SJCRH30 (cell line): ENCODE results near the gene GHITM. TPM values are rescaled to one million over a fixed set of nuclear protein-coding genes. Genes with fewer than 3 reads are reported as not detected.
"Not testable (repeated sequence)": the region's sequence is repeated elsewhere in the genome, so short reads cannot be mapped to it uniquely, and the experiment has no call there.

ENCODE experiments used
- DNase-seq, 2 experiments: peaks; one replicate each; pipeline ENCODE4 v3.0.0-alpha.2; 2015 to 2020
- H3K27ac ChIP-seq: fragments of 250-450 bp; sonication (Bioruptor Pico); 2 replicates; pipeline ENCODE4 v1.5.1; 2020; ENCODE audit warnings: mild to moderate bottlenecking, moderate library complexity
- H3K27me3 ChIP-seq: fragments of 250-450 bp; sonication (Bioruptor Pico); 2 replicates; pipeline ENCODE4 v1.5.1; 2020; ENCODE audit warnings: mild to moderate bottlenecking, moderate library complexity
- H3K36me3 ChIP-seq: fragments of 250-450 bp; sonication (Bioruptor Pico); 2 replicates; pipeline ENCODE4 v1.5.1; 2020; ENCODE audit warnings: mild to moderate bottlenecking, moderate library complexity
- H3K4me1 ChIP-seq: fragments of 250-450 bp; sonication (Bioruptor Pico); 2 replicates; pipeline ENCODE4 v1.5.1; 2020; ENCODE audit warnings: mild to moderate bottlenecking, moderate library complexity
- H3K4me3 ChIP-seq: fragments of 250-450 bp; sonication (Bioruptor Pico); 2 replicates; pipeline ENCODE4 v1.5.1; 2020; ENCODE audit warnings: mild to moderate bottlenecking, moderate library complexity
- H3K9me3 ChIP-seq: fragments of 250-450 bp; sonication (Bioruptor Pico); replicated peaks from 2 replicates; pipeline ENCODE4 v1.5.1; 2020; ENCODE audit warnings: mild to moderate bottlenecking, moderate library complexity
- total RNA-seq: library from RNA; depleted of rRNA; stranded (reverse); fragments of >200 nt; shearing (Covaris generic); gene quantifications from 2 replicates; pipeline ENCODE4 v1.2.3, GENCODE V29; 2014

GHITM gene
- total RNA-seq, 1 experiment from 2014 or later: 125 TPM

- no peak for DNase-seq
- no peaks in the 10 kb centered on the region for H3K27me3 ChIP-seq
- no peak overlapping the region for H3K4me3 ChIP-seq
- no peaks in the 10 kb centered on the region for H3K9me3 ChIP-seq
- H3K36me3 ChIP-seq: peaks cover 5% of the 10 kb centered on the region; the same call in 1 of the 2 replicates
- H3K4me1 ChIP-seq: no peaks in the 10 kb centered on the region
- no peak overlapping the region for H3K27ac ChIP-seq
These were observed 19.9 kb downstream of the GHITM start for GRCh38 chr10:84159076-84159685.

GRCh38 chr10:84160663-84161362, 21.5 kb downstream of the GHITM start:
- DNase-seq: no peak
- Histone ChIP-seq H3K9me3 (no peaks in the 10 kb centered on the region), H3K4me1 (no peaks in the 10 kb centered on the region), H3K27ac (no peak overlapping the region), H3K27me3 (no peaks in the 10 kb centered on the region), H3K4me3 (no peak overlapping the region), H3K36me3 (no peaks in the 10 kb centered on the region)

- DNase-seq: no peak
- H3K36me3 ChIP-seq: no peaks in the 10 kb centered on the region
- H3K4me3 ChIP-seq: no peak overlapping the region
- no peak overlapping the region for H3K27ac ChIP-seq
- no peaks in the 10 kb centered on the region for H3K4me1 ChIP-seq
- H3K27me3 ChIP-seq: no peaks in the 10 kb centered on the region
- no peaks in the 10 kb centered on the region for H3K9me3 ChIP-seq
These were observed 24.7 kb downstream of the GHITM start for GRCh38 chr10:84163996-84164395.

GRCh38 chr10:84164442-84164841, 25.1 kb downstream of the GHITM start:
- H3K9me3 ChIP-seq: no peaks in the 10 kb centered on the region
- H3K4me3 ChIP-seq: no peak overlapping the region
- no peaks in the 10 kb centered on the region for H3K27me3 ChIP-seq
- no peak overlapping the region for H3K27ac ChIP-seq
- no peak for DNase-seq
- no peaks in the 10 kb centered on the region for H3K36me3 ChIP-seq
- H3K4me1 ChIP-seq: no peaks in the 10 kb centered on the region

- Histone ChIP-seq H3K36me3 (no peaks in the 10 kb centered on the region), H3K27me3 (no peaks in the 10 kb centered on the region), H3K27ac (no peak overlapping the region), H3K9me3 (no peaks in the 10 kb centered on the region), H3K4me1 (no peaks in the 10 kb centered on the region), H3K4me3 (no peak overlapping the region)
- no peak for DNase-seq
These were observed 27.4 kb downstream of the GHITM start for GRCh38 chr10:84166620-84167288.

GRCh38 chr10:84167289-84167653, 28.0 kb downstream of the GHITM start:
- H3K9me3 ChIP-seq, H3K27ac ChIP-seq, DNase-seq, H3K36me3 ChIP-seq, H3K27me3 ChIP-seq, H3K4me1 ChIP-seq, H3K4me3 ChIP-seq: not testable (repeated sequence)

GRCh38 chr10:84168382-84168781, 29.1 kb downstream of the GHITM start:
- not testable (repeated sequence) for DNase-seq, H3K36me3 ChIP-seq, H3K9me3 ChIP-seq, H3K4me3 ChIP-seq, H3K4me1 ChIP-seq, H3K27me3 ChIP-seq, H3K27ac ChIP-seq

- not testable (repeated sequence) for H3K4me1 ChIP-seq, H3K36me3 ChIP-seq, H3K4me3 ChIP-seq, H3K27me3 ChIP-seq, DNase-seq, H3K9me3 ChIP-seq, H3K27ac ChIP-seq
These were observed 31.9 kb downstream of the GHITM start for GRCh38 chr10:84171237-84171636.

- H3K36me3 ChIP-seq, H3K4me3 ChIP-seq, H3K9me3 ChIP-seq, H3K27me3 ChIP-seq, DNase-seq, H3K4me1 ChIP-seq, H3K27ac ChIP-seq: not testable (repeated sequence)
These were observed 32.6 kb downstream of the GHITM start for GRCh38 chr10:84171700-84172466.

GRCh38 chr10:84172467-84173356, 33.4 kb downstream of the GHITM start:
- H3K27ac ChIP-seq: no peak overlapping the region
- H3K9me3 ChIP-seq: no peaks in the 10 kb centered on the region
- H3K4me3 ChIP-seq: no peak overlapping the region
- no peaks in the 10 kb centered on the region for H3K27me3 ChIP-seq
- DNase-seq: no peak
- no peaks in the 10 kb centered on the region for H3K36me3 ChIP-seq
- no peaks in the 10 kb centered on the region for H3K4me1 ChIP-seq

- no peak for DNase-seq
- Histone ChIP-seq H3K4me3 (no peak within 1 kb of the TSS), H3K27me3 (no peaks in the 10 kb centered on the region), H3K27ac (no peak within 1 kb of the TSS), H3K4me1 (no peaks in the 10 kb centered on the region), H3K9me3 (no peaks in the 10 kb centered on the region), H3K36me3 (no peaks in the 10 kb centered on the region)
These were observed 34.2 kb downstream of the GHITM start, which contains the start of gene GPR15LG for GRCh38 chr10:84173501-84173929. Gene GPR15LG (plus strand): TSS chr10:84173801. CDS start chr10:84173852, 51 bp downstream.

- DNase-seq: no peak
- H3K27me3 ChIP-seq: no peaks in the 10 kb centered on the region
These were observed 36.1 kb downstream of the GHITM start for GRCh38 chr10:84175436-84175835.

GRCh38 chr10:84176351-84176750, 37.0 kb downstream of the GHITM start:
- Histone ChIP-seq H3K9me3 (no peaks in the 10 kb centered on the region), H3K27ac (no peak overlapping the region), H3K27me3 (no peaks in the 10 kb centered on the region), H3K4me3 (no peak overlapping the region), H3K4me1 (no peaks in the 10 kb centered on the region), H3K36me3 (no peaks in the 10 kb centered on the region)
- DNase-seq: no peak

More at GRCh38 chr10:84175436-84175835, 36.1 kb downstream of the GHITM start:
- Histone ChIP-seq H3K27ac (no peak overlapping the region), H3K36me3 (no peaks in the 10 kb centered on the region), H3K4me3 (no peak overlapping the region), H3K9me3 (no peaks in the 10 kb centered on the region), H3K4me1 (no peaks in the 10 kb centered on the region)

GRCh38 chr10:84176836-84177474, 37.6 kb downstream of the GHITM start:
- no peaks in the 10 kb centered on the region for H3K36me3 ChIP-seq
- H3K9me3 ChIP-seq: no peaks in the 10 kb centered on the region
- no peak overlapping the region for H3K27ac ChIP-seq
- H3K4me3 ChIP-seq: no peak overlapping the region
- DNase-seq: no peak
- no peaks in the 10 kb centered on the region for H3K27me3 ChIP-seq
- no peaks in the 10 kb centered on the region for H3K4me1 ChIP-seq
